ENCODE data around the gene DIP2B.
A peak's percentile ranks its signal among the peaks of the same experiment; 100 is the strongest.
"Not testable (repeated sequence)": the region's sequence is repeated elsewhere in the genome, so short reads cannot be mapped to it uniquely, and the experiment has no call there.

Gene DIP2B

DNA sequence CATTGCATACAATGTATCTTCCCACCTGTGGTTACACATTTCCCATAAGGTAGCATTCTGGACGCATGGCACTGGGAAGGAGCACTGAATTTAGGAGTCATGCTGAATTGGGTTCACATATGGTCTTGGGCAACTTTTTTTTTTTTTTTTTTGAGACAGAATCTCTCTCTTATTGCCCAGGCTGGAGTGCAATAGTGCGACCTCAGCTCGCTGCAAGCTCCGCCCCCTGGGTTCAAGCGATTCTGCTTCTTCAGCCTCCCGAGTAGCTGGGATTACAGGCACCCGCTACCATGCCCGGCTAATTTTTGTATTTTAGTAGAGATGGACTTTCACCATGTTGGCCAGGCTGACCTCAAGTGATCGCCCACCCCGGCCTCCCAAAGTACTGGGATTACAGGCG, 13.3 kb downstream of the DIP2B start:
- no peak for DNase-seq (ENCODE audit: low read depth in 2 of 2)

DNA sequence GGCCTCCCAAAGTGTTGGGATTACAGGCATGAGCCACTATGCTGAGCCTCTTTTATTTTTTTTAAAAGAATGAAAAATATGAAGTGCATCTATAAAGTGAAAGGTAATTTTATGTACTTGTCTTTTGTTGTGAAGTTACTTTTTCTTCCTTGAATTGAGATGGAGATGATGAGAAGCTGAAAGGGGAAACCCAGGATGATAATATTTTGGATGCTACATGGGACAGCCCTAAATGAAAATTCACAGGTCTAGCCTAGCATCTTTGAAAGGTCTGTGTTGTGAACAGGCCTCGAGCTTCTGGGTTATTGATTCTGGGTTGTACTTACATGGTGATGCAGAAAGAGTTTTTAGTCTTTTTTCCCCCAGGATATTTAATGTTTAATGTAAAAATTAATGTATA, 14.6 kb downstream of the DIP2B start:
- DNase-seq (ENCODE audit: low read depth in 2 of 2), result no peak

DNA sequence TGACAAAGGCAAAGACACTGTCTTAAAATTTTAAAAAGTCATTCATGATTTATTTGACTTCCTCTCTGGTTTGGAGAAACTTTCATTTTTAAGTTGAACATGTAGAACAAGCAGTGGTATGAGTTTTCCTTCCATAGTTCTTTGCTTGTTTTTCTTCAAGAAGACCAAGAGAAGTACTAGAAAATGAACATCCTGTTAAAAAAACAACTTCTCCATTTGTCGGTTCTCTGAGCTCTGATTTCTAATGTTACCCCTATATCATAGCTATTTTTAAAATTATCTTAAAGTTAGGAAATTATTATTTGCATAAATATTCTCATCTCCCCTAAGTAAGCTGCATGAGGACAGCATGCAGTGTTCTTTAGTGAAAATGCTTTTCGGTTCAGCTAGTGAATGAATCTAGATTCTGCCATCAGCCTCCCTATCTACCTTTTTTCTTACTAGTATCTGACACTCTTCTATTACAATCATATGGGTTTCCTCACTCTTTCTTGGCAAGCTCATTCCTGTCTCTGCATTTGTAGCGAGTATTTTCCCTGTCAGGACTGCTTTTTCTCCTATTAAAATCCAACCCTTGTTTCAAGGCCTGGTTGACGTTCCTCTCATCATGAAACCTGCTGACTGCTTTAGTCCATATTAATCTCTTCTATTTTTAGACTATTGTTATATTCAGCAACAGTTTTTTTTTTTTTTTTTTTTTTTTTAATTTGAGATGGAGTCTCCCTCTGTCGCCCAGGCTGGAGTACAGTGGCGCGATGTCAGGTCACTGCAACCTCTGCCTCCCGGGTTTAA, 15.8 kb downstream of the DIP2B start:
- DNase-seq (ENCODE audit: low read depth in 2 of 2), result no peak

DNA sequence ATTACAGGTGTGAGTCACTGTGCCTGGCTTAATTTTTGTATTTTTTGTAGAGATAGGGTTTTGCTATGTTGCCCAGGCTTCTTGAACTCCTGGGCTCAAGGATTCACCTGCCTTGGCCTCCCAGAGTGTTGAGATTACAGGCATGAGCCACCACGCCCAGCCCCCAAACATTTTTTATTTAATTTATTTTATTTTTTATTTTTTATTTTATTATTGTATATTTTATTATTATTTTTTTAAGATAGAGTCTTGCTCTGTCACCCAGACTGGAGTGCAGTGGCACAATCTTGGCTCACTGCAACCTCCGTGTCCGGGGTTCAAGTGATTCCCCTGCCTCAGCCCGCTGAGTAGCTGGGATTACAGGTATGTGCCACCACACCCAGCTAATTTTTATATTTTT, 17.0 kb downstream of the DIP2B start:
- DNase-seq (ENCODE audit: low read depth in 2 of 2), result not testable (repeated sequence)

DNA sequence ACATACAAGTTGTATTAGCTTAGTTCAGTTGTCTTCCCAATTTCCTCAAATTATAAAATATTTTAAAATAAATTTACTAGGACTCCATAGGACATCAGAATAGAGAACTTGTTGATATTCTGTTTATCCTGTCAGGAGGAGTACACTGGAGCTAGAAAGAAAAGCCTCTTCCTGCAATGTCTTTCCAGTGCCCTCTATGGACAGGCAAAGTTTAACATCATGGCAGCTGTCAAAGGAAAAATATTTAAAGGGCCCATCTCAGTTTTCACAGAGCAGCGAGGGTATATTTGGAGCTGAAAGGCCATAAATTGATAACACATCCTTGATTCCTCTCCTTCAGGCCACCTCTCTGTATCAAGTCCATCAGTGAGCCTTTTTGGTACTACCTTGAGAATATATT, 19.0 kb downstream of the DIP2B start:
- no peak for DNase-seq (ENCODE audit: low read depth in 2 of 2)

DNA sequence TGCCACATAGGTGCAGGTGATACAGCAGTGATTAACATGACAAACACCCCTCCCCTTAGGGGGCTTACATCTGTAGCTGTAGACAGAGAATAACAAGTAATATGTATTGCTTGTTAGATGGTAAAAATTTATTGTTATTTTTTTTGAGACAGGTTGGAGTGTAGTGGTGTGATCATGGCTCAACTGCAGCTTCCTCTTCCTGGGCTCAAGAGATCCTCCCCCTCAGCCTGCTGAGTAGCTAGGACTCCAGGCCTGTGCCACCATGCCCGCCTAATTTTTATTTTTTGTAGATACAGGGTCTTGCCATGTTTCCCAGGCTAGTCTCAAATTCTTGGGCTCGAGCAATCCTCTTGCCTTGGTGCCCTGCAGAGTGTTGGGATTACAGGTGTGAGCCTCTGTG, 19.8 kb downstream of the DIP2B start:
- DNase-seq (ENCODE audit: low read depth in 2 of 2), result no peak

DNA sequence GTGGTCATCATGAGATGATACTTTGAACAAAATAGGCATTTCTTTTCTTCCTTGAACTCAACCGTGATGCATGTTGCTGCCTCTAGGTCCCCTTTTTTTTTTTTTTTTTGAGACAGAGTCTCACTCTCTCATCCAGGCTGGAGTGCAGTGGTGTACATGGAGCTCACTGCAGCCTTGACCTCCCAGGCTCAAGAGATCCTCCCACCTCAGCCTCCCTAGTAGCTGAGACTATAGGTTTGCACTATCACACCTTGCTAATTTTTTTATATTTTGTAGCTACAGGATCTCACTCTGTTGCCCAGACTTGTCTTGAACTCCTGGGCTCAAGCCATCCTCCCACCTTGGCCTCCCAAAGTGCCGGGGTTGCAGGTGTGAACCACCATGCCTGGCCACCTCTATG, 20.6 kb downstream of the DIP2B start:
- no peak for DNase-seq (ENCODE audit: low read depth in 2 of 2)

DNA sequence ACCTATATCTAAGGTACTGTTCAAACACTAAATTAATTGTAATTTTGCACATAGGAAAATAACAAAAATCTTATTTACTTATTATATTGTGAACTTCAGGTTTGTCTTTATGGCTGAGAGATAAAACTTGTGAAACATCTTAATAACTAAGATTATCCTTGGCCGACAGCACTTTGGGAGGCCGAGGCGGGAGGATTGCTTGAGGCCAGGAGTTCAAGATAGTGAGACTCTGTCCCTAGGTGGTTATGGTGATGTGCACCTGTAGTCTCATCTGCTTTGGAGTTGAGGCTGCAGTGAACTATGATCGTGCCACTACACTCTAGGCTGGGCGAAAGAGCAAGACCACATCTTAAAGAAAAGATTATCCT, 22.6 kb downstream of the DIP2B start:
- DNase-seq (ENCODE audit: low read depth in 2 of 2), result no peak

DNA sequence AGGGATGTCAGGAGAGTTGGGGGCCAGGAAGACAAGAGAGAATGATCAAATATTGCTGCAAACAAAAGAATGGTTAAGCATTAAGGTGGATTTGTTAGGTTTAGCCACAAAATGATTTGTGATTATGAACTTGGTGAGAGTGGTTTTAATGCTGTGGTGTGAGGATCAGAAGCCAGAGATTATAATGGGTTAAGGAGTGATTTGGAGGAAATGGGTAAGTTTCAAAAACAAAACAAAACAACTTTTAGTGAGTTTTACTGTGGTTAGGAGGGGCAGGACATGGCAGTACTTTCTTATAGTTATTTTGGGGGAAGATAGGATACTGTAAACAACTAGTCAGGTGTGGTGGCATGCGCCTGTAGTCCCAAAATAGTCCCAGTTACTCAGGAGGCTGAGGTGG, 24.0 kb downstream of the DIP2B start:
- no peak for DNase-seq (ENCODE audit: low read depth in 2 of 2)

DNA sequence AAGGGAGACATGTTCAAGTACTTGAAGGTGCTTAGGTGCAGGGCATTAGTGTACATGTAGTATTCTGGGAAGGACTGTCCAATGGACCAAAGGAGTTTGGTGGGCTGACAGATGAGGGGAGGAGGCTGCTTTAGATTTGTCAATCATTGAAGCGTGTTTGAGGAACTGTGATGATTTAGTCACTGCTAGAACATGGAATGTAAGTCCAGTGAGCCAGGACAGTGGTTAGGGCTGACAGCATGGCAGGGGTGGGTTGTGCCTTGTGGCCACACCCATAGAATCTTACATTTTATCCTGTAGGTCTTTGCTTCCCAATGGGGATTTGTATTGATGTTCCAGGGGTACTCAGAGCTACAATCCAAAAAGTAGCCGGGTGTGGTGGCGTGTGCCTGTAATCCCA, 24.6 kb downstream of the DIP2B start:
- no peak for DNase-seq (ENCODE audit: low read depth in 2 of 2)

DNA sequence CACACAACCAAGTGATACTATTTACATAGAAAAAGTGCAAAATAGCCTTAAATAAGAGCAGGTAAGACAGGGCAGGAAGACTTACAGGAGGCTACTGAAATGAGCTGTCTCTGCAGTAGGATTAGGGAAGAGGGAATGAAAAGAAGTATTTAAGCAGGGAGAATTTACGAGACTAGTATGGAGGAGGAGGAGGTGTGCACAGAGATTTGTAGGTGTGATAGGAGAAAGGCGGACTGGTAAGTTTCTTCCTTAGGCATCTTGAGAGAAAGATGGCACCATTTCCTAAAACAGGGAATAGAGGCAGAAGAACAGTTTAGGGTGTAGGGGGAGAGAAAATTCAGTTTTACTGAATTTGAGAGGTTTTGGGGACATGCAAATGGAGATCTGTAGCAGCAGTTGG, 25.7 kb downstream of the DIP2B start:
- no peak for DNase-seq (ENCODE audit: low read depth in 2 of 2)

DNA sequence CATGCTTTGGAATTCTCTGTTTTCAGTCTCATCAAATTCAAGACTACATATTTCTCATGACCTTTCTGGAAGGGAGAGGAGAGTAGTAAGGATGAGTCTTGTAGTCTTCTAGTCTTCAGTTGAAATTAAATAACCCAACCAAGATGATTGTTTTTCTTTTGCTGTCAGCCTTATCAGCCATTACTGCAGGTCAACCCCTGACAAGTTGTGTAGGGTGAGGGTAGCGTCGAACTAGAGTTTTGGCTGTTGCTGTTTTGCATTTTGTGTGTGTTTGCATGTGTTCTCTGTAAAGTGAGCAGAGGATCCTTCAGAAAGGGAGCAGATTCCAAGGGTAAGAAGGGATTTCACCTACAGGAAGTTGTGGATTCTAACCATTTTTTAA, 28.4 kb downstream of the DIP2B start:
- no peak for DNase-seq (ENCODE audit: low read depth in 2 of 2)

DNA sequence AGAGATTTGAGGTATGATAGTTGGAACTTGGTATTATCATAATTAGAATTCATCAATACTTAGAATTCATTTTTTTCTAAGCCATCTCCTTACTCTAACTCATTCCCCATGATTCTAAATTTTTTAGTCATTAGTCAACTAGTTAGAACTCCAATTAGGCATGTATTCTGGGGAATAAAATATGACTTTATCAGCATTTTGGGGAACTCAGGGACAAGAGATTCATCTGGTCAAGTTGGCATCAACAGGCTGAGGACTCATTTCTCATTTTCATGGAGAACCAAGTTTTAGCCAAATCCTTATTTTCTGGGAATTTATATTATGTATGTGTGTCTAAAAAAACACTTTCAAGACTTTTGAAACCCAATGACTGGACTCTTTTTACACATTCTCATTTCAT, 29.2 kb downstream of the DIP2B start:
- no peak for DNase-seq (ENCODE audit: low read depth in 2 of 2)

DNA sequence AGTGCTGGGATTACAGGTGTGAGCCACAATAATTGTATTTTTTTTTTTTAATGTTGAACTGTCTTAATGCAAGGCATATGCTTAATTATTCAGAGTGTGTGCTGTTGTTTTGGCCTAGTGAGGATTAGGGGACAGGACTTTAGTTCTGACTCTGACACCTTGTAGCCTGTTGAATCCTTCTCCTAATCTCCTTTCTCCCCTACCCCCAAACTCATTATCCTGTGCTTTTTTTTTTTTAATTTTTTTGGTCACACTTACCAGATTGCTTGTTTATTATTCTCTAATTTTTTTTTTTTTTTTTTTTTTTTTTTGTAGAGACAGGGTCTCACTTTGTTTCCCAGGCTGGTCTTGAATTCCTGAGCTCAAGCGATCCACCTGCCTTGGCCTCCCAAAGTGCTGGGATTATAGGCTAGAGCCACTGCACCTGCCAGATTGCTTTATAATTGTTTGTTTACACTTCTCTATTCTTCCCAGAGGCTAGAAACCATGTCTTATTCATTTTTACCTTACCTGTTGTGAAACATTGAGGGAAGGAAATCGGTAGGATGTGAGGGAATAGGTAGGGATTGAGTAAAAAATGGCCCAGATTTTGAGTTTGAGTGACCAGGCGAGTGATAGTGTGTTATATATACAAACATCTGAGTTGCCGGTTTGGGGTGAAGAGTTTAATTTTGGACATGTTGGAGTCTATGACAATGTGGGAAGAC, 32.2 kb downstream of the DIP2B start:
- no peak for DNase-seq (ENCODE audit: low read depth in 2 of 2)

DNA sequence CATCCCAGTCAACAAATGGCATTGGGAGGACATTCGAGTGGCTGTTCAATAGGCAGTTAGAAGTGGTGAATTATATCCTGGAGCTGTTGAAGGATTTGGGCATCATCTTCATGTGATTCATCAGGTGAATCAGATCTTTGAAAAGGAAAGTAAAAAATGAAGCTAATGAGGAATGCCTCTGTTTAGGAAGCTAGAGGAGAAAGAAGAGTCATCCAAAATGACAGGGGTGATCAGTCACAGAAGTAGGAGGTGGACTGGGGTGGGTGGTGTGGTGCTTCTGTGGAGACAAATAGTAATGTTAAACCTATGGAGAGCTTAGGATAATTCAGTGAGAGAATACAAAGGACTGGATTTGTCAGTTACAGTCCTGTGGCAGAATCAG, 32.7 kb downstream of the DIP2B start:
- peak in 1 of 2 donors; percentile 14 for DNase-seq (ENCODE audit: low read depth in 2 of 2)

DNA sequence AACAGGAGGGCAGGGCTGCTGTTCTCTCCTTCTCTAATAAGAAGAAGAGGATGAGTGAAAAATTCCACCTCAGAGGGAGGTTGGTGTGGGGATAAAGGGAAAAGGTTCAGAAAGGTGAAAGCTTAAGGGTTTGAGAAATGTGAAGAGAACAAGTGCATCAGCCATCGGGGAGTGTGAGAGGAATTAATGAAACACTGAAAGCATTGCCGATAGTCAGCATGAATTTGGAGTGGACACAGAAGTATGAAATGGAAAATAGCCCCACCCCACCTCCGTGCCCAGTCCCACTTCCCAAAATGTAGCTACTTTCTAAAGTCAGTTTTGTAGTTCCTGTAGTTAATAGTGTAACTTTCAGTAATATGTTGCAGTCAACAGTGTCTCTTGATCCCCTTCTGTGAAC, 33.4 kb downstream of the DIP2B start:
- DNase-seq (ENCODE audit: low read depth in 2 of 2), result no peak

DNA sequence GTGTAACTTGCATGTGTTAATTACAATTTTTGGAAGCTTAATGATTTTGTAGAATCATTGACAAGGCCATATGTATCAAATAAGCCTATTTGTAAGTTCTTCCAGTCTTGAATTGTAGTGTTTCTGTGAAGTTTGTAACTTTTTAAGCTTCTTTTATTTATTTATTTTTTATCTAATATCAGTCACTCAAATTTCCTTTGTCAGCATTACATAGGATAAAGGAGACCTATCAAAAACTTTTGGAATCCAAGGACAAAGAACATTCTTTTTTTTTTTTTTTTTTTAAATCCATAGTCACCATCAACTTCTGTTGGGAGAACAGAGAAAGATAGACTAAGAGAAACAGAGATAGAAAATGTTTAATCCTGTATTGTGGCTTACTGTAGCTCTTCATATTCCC, 36.4 kb downstream of the DIP2B start:
- DNase-seq (ENCODE audit: low read depth in 2 of 2), result no peak

DNA sequence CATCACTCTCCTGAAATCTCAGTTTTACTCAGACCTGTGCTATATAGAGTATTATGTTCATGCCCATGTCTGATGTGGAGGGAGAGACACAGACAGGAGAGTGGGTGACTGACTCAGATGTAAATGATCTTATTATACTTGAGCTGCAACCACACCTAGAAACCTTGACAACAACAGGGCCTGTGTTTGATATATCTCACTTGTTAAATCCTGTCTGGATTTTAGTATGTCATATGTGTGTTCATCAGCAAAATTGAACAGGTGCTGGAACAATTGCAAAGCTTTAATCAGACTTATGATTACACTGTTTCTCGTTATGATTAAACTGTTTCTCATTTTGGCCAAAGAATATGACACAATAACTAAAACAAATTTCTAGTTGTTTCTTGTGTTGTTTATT, 37.7 kb downstream of the DIP2B start:
- DNase-seq (ENCODE audit: low read depth in 2 of 2), result no peak

DNA sequence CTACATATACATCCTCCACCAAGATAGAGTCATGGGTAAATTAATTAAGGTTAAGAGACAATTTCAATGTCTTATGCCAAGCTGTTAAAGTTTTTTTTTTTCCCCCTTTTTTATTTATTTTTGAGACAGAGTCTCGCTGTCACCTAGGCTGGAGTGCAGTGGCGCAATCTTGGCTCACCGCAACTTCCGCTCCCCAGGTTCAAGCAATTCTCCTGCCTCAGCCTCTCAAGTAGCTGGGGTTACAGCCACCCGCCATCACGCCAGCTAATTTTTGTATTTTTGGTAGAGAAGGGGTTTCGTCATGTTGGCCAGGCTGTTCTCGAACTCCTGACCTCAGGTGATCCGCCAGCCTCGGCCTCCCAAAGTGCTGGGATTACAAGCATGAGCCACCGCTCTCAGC, 38.4 kb downstream of the DIP2B start:
- not testable (repeated sequence) for DNase-seq (ENCODE audit: low read depth in 2 of 2)

DNA sequence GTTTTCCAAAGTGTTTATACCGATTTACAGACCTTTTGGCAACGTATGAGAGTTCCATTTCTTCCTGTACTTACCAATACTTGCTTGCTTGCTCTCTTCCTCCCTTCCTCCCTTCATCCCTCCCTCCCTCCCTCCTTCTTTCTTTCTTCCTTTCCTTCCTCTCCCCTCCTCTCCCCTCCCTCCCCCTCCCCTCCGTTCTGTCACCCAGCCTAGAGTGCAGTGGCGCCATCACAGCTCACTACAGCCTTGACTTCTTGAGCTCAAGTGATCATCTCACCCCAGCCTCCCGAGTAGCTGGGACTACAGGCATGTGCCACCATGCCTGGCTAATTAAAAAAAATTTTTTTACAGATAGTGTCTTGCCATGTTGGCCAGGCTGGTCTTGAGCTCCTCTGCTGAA, 40.4 kb downstream of the DIP2B start:
- DNase-seq (ENCODE audit: low read depth in 2 of 2), result no peak

DNA sequence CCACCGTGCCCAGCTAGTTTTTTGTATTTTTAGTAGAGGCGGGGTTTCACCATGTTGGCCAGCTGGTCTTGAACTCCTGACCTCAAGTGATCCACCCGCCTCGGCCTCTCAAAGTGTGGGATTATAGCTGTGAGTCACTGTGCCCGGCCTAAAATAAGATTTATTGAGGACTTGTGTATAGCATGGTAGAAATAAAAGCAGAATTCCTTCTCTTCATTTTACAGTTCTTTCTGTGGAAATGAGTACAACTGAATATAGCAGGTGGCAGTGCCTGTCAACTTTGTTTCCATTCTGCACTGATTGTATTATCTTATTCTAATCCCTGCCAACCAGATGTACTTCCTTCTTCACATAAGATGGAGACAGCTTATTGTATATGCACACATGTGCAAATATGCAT, 41.0 kb downstream of the DIP2B start:
- DNase-seq (ENCODE audit: low read depth in 2 of 2), result no peak

DNA sequence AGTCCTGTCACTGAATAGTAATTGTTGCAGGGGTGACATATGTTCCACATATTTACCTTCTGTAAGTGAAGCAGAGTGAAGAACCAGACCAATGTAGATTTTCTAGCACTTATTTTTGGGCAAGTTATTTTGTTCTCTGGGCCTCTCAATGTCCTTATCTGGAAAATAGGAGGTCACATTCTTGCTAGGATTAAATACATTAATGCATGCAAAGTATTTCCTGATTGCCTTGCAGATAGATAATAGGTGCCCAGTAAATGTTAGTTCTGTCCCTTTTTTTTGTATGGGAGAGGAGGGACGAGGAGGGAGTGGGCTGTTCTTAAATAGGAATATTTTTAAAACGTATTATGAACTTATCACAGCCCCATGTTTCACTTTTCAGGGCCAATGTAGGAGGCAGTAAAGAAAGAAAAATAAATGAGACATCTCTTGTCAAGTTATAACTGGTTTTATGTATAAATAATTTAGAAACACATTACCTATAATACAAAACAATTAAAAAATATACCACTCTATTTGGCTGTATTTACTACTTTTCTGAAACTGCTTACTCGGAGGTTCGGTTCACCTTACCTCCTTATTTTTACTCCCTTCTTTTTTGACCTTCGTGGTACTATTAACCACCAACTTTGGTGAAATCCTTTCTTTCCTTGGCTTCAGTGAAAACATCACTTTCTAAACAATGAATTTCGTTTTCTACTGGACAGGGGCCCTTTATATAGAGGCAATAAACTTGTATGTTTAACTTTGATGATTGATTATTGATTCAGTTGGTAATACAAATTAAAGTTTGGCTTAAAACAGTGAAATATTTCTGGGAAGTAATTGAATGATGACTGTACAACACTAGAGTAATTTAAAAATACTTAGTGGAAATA, 41.9 kb downstream of the DIP2B start:
- no peak for DNase-seq (ENCODE audit: low read depth in 2 of 2)

DNA sequence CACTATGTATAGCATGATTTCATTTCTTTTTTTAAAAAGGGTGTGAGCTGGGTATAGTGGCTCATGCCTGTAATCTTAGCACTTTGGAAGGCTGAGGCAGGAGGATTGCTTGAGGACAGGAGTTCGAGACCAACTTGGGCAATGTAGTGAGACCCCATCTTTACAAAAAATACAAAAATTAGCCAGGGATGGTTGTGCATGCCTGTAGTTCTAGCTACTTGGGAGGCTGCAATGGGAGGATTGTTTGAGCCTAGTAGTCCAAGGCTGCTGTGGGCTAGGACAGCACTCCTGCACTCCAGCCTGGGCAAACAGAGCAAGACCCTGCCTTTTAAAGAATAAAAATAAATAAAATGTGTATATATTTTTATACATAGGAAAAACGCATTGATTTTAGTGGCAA, 43.0 kb downstream of the DIP2B start:
- DNase-seq (ENCODE audit: low read depth in 2 of 2), result no peak

All from stimulated activated CD4-positive, alpha-beta T cell treated with anti-CD3 and anti-CD28 coated beads, Interleukin-1b, Interleukin-23, amount 100 ng/mL, for 4 hours (primary cell).